Keratinocyte (primary cell): ENCODE data around the gene DBNL. TPM values are rescaled to one million over a fixed set of nuclear protein-coding genes. Genes with fewer than 3 reads are reported as not detected.

ENCODE experiments used
- DNase-seq: peaks from one replicate; pipeline ENCODE4 v3.0.0-alpha.2; 2011; ENCODE audit warnings: low read depth, missing footprints, low spot score
- FAIRE-seq: peaks from 2 replicates; lab custom pipeline; 2011; peaks lifted over from hg19 to GRCh38; lab: Jason Lieb, UNC
- H2AFZ ChIP-seq: 2 replicates; pipeline ENCODE4 v1.6.0; 2012; ENCODE audit warnings: low read length, control low read depth, inconsistent platforms; ENCODE audit not compliant: control insufficient read depth
- H3K27ac ChIP-seq: 2 replicates; pipeline ENCODE4 v1.5.1; 2011; ENCODE audit warnings: low read length; ENCODE audit not compliant: control insufficient read depth, insufficient read depth
- H3K27me3 ChIP-seq: 3 replicates; pipeline ENCODE4 v1.6.0; 2011; ENCODE audit warnings: low read length; ENCODE audit not compliant: control insufficient read depth, insufficient read depth; ENCODE audit errors: extremely low read depth
- H3K36me3 ChIP-seq, 2 experiments: 2 replicates in 1 of 2; 3 replicates in 1 of 2; pipeline ENCODE4 v1.5.1; 2011; ENCODE audit warnings: low read length in 2 of 2, mild to moderate bottlenecking in 1 of 2; ENCODE audit not compliant: control insufficient read depth in 2 of 2, insufficient read depth in 2 of 2; ENCODE audit errors: extremely low read depth in 1 of 2
- H3K4me1 ChIP-seq: 3 replicates; pipeline ENCODE4 v1.5.1; 2011; ENCODE audit warnings: low read length; ENCODE audit not compliant: control insufficient read depth, insufficient read depth; ENCODE audit errors: extremely low read depth
- H3K4me2 ChIP-seq: 3 replicates; pipeline ENCODE4 v1.6.0; 2011; ENCODE audit warnings: low read depth, low read length; ENCODE audit not compliant: control insufficient read depth, insufficient read depth; ENCODE audit errors: extremely low read depth
- H3K4me3 ChIP-seq, 3 experiments: fragments of 200-600 bp in 1 of 3; sonication (generic) in 1 of 3; 2 replicates in 2 of 3; 3 replicates in 1 of 3; pipeline ENCODE4 v1.5.1; 2011 to 2016; ENCODE audit warnings: low read length in 3 of 3, mild to moderate bottlenecking in 3 of 3, control low read depth in 2 of 3, inconsistent platforms in 1 of 3, low read depth in 1 of 3, mixed read lengths in 1 of 3, mixed run types in 1 of 3, moderate library complexity in 1 of 3; ENCODE audit not compliant: control insufficient read depth in 2 of 3, insufficient read depth in 2 of 3; ENCODE audit errors: extremely low read depth in 1 of 3
- H3K79me2 ChIP-seq: 2 replicates; pipeline ENCODE4 v1.6.0; 2012; ENCODE audit warnings: low read length; ENCODE audit not compliant: control insufficient read depth, insufficient read depth
- H3K9ac ChIP-seq: 3 replicates; pipeline ENCODE4 v1.6.0; 2011; ENCODE audit warnings: low read length; ENCODE audit not compliant: control insufficient read depth, insufficient read depth; ENCODE audit errors: extremely low read depth
- H3K9me1 ChIP-seq: 3 replicates; pipeline ENCODE4 v1.6.0; 2011; ENCODE audit warnings: low read length; ENCODE audit not compliant: control insufficient read depth, insufficient read depth; ENCODE audit errors: extremely low read depth
- H3K9me3 ChIP-seq: 2 replicates; pipeline ENCODE4 v1.5.1; 2012; ENCODE audit warnings: low read depth, low read length; ENCODE audit not compliant: control insufficient read depth
- H4K20me1 ChIP-seq: 3 replicates; pipeline ENCODE4 v1.6.0; 2011; ENCODE audit warnings: low read length; ENCODE audit not compliant: control insufficient read depth, insufficient read depth; ENCODE audit errors: extremely low read depth
- EZH2 ChIP-seq: IDR thresholded peaks from one replicate; pipeline ENCODE4 v1.6.1; 2012; ENCODE audit warnings: inconsistent platforms, mild to moderate bottlenecking, low read length, moderate library complexity
- dilution Hi-C: fragments of 300-500 bp; cut with MboI; formaldehyde crosslinking; loops from one replicate; pipeline ENCODE4 v1.7.0; 2020; ENCODE audit warnings: low sequenced_read_pairs; ENCODE audit not compliant: extremely low pct_ligation_motif_present
- polyA plus RNA-seq, 5 experiments: library from polyadenylated mRNA; depleted of rRNA in 3 of 5; stranded (reverse) in 3 of 5; stranded (forward) in 1 of 5; unstranded in 1 of 5; fragments of >200 nt; gene quantifications; 1 replicate in 1 of 5; 2 replicates in 3 of 5; 3 replicates in 1 of 5; pipeline versions ENCODE4 v1.2.1 to v1.2.3, GENCODE V29; 2011 to 2012; ENCODE audit warnings: missing spikeins in 2 of 5, low read depth in 1 of 5, low replicate concordance in 1 of 5
- TF ChIP-seq, protein P1 (sequence below), 3 experiments: IDR thresholded peaks in 1 of 3; conservative IDR thresholded peaks in 1 of 3; optimal IDR thresholded peaks in 1 of 3; 2 replicates in 2 of 3; 3 replicates in 1 of 3; pipeline versions ENCODE3 to v1.5.1; 2011; ENCODE audit warnings: low read length in 3 of 3, mild to moderate bottlenecking in 3 of 3, moderate library complexity in 2 of 3, control low read depth in 1 of 3, inconsistent platforms in 1 of 3; ENCODE audit not compliant: insufficient read depth in 2 of 3; ENCODE audit errors: extremely low read depth in 1 of 3

Gene DBNL
- polyA plus RNA-seq, 1 donor (not counting 4 experiments of a cell fraction or from before 2014, with no cell fraction given) = 76.1 TPM

DNA sequence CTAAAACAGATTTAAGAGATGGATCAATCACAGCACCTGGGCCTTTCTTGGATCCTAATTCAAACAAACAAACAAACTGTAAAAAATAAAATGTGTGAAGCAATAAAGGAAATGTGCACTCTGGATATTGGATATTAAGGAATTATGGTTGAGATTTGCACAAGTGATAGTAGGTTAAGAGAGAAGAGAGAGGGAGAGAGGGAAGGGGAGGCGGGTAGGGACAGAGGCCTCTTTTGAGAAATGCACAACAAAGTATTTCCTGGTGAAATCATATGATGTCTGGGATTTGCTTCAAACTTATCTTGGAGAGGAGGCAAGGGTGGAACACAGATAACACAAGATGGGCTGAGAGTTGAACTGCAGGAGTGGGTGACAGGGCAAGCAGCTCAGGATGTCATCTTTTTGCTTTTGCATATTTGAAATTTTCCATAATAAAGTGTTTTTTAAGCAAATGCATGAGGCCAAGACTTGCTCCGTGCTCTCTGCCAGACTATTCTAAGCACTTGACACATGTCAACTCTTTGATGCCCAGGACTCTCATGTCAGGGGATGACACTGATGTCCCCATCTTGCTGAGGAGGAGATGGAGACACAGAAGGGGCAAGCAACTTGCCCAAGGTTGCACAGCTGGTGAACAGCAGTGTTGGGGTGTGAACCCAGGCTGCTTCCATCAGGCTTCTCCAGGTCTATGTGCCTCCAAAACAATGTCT lies 50.5 kb downstream of the DBNL start:
- H4K20me1 ChIP-seq = no peaks in the 10 kb centered on the region
- TF ChIP-seq, protein P1, sequence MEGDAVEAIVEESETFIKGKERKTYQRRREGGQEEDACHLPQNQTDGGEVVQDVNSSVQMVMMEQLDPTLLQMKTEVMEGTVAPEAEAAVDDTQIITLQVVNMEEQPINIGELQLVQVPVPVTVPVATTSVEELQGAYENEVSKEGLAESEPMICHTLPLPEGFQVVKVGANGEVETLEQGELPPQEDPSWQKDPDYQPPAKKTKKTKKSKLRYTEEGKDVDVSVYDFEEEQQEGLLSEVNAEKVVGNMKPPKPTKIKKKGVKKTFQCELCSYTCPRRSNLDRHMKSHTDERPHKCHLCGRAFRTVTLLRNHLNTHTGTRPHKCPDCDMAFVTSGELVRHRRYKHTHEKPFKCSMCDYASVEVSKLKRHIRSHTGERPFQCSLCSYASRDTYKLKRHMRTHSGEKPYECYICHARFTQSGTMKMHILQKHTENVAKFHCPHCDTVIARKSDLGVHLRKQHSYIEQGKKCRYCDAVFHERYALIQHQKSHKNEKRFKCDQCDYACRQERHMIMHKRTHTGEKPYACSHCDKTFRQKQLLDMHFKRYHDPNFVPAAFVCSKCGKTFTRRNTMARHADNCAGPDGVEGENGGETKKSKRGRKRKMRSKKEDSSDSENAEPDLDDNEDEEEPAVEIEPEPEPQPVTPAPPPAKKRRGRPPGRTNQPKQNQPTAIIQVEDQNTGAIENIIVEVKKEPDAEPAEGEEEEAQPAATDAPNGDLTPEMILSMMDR (optimal IDR thresholded peaks at IDR 0.05 in 1 of 3, IDR thresholded peaks at IDR 0.05 in 1 of 3, conservative IDR thresholded peaks at IDR 0.05 in 1 of 3; ENCODE audit: extremely low read depth in 1 of 3, insufficient read depth in 2 of 3, low read length in 3 of 3) = no peak
- no peak for TF ChIP-seq EZH2
- dilution Hi-C loops = no loop called here
- no peak overlapping the region for H3K27ac ChIP-seq
- H2AFZ ChIP-seq = no peak overlapping the region
- no peaks in the 10 kb centered on the region for H3K27me3 ChIP-seq
- DNase-seq (no peak), FAIRE-seq (no peak)
- no peak overlapping the region for H3K4me3 ChIP-seq
- no peak overlapping the region for H3K9ac ChIP-seq
- no peaks in the 10 kb centered on the region for H3K9me1 ChIP-seq
- H3K79me2 ChIP-seq = no peaks in the 10 kb centered on the region
- no peaks in the 10 kb centered on the region for H3K4me1 ChIP-seq
- H3K36me3 ChIP-seq = no peaks in the 10 kb centered on the region
- H3K4me2 ChIP-seq = no peak overlapping the region
- H3K9me3 ChIP-seq = no peaks in the 10 kb centered on the region

DNA sequence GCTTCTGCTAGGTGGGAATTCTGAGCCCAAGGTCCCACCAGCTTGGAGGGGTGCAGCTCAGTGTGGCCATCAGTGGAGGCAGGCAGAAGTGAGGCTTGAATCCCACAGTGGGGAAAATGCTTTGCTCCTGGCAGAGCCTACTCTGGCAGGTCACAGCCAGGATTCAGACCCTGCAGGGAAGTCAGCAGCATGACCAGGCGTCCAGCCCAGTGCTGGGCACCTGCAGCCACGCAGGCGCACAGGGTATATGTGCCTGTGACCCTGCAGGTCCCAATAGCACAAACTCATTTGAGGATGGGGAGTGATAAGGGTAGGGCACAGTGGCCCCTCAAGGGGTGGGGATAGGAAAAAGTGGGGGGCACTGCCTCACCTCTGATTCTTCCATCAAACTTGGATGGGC lies 51.3 kb downstream of the DBNL start:
- Histone ChIP-seq H4K20me1 (no peaks in the 10 kb centered on the region), H3K36me3 (no peaks in the 10 kb centered on the region), H2AFZ (no peak overlapping the region), H3K27ac (no peak overlapping the region), H3K9ac (no peak overlapping the region), H3K9me3 (no peaks in the 10 kb centered on the region), H3K9me1 (no peaks in the 10 kb centered on the region), H3K27me3 (no peaks in the 10 kb centered on the region), H3K4me2 (no peak overlapping the region), H3K79me2 (no peaks in the 10 kb centered on the region), H3K4me1 (no peaks in the 10 kb centered on the region), H3K4me3 (no peak overlapping the region)
- dilution Hi-C loops = no loop called here
- DNase-seq (no peak), FAIRE-seq (no peak)
- TF ChIP-seq, protein P1 (optimal IDR thresholded peaks at IDR 0.05 in 1 of 3, IDR thresholded peaks at IDR 0.05 in 1 of 3, conservative IDR thresholded peaks at IDR 0.05 in 1 of 3; ENCODE audit: extremely low read depth in 1 of 3, insufficient read depth in 2 of 3, low read length in 3 of 3) = no peak
- no peak for TF ChIP-seq EZH2
